ACHN (cell line): ENCODE data around the gene GOLGA8B.
"Not testable (repeated sequence)": the region's sequence is repeated elsewhere in the genome, so short reads cannot be mapped to it uniquely, and the experiment has no call there.

ENCODE experiments used
- DNase-seq: peaks from one replicate; pipeline ENCODE4 v3.0.0-alpha.2; 2015
- in situ Hi-C: cut with HindIII; loops from 2 replicates; pipeline ENCODE4 v1.10.0; 2017; ENCODE audit warnings: low sequenced_read_pairs, low pct_ligation_motif_present, low pct_unique_long_range_greater_than_20kb

GOLGA8B gene, protein sequence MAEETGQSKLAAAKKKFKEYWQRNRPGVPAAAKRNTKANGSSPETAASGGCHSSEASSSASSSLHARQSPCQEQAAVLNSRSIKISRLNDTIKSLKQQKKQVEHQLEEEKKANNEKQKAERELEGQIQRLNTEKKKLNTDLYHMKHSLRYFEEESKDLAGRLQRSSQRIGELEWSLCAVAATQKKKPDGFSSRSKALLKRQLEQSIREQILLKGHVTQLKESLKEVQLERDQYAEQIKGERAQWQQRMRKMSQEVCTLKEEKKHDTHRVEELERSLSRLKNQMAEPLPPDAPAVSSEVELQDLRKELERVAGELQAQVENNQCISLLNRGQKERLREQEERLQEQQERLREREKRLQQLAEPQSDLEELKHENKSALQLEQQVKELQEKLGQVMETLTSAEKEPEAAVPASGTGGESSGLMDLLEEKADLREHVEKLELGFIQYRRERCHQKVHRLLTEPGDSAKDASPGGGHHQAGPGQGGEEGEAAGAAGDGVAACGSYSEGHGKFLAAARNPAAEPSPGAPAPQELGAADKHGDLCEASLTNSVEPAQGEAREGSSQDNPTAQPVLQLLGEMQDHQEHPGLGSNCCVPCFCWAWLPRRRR

DNA sequence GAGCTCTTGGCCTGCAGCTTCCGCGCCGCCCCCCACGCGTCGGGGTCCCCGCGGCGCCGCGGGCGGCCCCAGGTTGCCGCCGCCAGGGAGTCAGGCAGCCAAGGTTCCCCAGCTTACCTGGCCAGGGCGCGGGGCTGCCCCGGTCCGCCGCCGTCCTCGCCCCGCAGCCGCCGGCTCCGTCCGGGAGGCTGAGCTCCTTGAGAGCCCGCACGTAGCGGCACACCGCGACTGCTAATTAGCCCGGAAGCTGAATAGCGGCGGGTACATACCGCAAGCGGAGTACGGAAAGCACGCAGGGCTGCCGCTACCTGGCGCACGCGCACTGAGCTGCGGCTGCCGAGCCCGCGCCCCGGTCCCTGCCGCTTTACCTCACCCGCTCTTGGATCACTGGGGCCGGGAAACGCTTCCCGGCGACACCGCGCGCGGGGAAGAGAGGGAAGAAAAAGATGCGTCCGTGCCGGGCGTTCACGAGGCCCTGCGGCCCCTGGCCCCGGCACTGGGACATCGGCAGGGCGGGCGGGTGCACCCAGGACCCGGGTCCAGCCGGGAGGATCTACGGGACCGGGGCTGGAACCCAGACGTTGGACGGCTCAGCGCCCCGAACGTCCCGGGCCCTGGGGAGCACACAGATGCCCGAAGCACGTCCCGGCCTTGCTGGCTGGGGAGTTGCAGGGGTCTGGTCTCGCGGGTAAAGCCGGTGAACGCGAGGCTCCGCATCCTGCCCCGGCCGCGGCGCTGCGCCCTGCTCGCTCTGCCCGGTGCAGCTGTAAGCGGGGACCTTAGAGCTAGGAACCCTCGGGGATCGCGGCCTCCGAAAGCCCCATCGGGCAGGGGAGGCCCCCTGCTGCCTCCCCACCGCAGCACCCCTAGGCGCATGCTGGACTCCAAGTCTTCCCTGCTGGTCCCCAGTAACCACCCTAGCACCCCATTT, at the start of gene GOLGA8B:
TSS of gene GOLGA8B (minus strand) at position 253 of the 931 bp plus-strand sequence. CDS start 47,739 bp downstream, outside the sequence.
- in situ Hi-C loops, result no loop called here
- DNase-seq, result peak; percentile 63

DNA sequence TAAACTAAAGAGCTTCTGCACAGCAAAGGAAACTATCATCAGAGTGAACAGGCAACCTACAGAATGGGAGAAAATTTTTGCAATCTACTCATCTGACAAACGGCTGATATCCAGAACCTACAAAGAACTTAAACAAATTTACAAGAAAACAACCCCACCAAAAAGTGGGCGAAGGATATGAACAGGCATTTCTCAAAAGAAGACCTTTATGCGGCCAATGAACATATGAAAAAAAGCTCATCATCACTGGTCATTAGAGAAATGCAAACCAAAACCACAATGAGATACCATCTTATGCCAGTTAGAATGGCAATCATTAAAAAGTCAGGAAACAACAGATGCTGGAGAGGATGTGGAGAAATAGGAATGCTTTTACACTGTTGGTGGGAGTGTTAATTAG, 49.7 kb upstream of the GOLGA8B start:
- DNase-seq, in situ Hi-C loops: not testable (repeated sequence)

DNA sequence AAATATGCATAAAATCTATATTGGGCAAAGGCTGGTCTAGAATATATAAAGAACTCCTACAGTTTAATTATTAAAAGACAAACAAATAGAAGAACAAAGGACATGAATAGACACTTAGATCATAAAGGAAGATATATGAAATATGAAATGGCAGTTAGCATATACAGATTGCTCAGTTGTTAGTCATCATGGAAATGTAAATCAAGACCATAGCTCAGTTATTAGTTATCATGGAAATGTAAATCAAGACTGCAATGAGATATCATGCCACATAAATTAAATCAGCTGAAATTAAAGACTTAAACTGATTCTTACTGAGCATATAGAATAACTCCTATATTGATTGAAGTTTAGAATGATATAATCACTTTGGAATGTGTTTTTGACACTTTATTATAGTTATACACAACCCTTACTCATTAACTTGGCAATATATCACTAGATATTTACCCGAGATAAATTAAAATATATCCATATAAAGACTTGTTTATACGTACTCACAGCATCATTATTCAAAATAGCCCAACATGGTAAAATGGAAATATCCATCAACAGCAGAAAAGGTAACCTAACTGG, 45.2 kb upstream of the GOLGA8B start:
- in situ Hi-C loops, result no loop called here
- no peak for DNase-seq

GRCh38 chr15:34625007-34625406, 41.6 kb upstream of the GOLGA8B start:
- in situ Hi-C loops, result no loop called here
- DNase-seq, result no peak

- in situ Hi-C loops, result no loop called here
Measured at GRCh38 chr15:34621675-34622074, 38.2 kb upstream of the GOLGA8B start.

GRCh38 chr15:34620814-34621213, 37.4 kb upstream of the GOLGA8B start:
- in situ Hi-C loops, result no loop called here
- no peak for DNase-seq

More at GRCh38 chr15:34621675-34622074, 38.2 kb upstream of the GOLGA8B start:
- DNase-seq, result peak; percentile 32

DNA sequence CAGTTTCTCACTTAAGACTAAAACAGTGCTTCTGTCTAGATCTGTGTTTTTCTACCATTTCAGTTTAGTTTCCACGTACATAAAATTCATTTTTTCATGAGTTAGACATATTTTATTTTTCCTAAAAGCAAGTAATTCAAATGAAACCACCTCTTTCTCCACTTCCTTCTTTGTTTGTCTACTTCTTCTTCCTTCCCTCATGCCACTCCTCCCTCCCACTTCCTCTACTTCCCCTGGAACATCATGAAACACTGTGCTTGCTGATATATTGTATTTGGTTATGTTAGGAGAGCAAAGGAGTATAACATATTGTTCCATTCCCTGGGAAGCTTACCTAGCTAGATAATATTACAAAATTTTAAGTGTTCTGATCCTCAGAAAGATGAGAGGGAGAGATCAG, 36.7 kb upstream of the GOLGA8B start:
- in situ Hi-C loops, result no loop called here
- DNase-seq, result no peak

- in situ Hi-C loops, result no loop called here
- DNase-seq, result no peak
Measured at GRCh38 chr15:34619151-34619550, 35.7 kb upstream of the GOLGA8B start.

DNA sequence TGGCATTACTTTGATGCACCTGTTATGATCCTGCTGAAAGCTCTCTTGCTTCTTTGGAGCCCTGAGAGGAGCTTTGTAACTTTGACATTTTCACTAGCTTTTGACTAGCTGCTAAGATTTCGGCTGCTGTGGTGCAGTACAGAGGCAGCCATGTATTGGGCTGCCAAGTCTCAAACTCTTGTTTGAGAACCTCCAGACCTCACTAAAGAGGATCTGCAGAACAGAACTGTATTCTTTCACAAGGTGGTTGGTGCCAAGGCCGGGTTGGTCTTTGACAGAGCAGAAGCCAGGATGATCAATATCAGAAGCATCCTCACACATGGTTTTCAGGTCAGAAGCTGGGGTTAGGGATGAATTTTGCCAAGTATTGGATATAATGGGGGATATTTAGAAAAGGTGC, 34.6 kb upstream of the GOLGA8B start:
- in situ Hi-C loops, result no loop called here
- no peak for DNase-seq

DNA sequence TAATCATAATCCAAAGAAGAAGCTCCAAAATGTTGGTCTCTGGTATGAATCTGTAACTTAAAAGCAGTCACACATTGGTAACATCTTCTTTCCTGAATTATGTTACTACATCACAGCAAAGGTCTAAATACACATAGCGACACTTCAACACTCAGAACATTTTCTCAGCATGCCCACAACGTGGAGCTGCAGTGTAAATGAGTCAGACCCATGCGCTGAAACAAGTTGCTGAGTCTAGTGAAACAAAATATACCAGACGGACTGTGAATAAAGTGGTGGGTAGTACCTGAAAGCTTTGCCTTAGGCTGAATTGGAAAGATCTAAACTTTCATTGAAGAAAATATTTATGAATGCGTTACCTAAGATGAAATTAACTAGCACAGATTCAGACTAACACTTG, 33.2 kb upstream of the GOLGA8B start:
- DNase-seq, result peak; percentile 33
- in situ Hi-C loops, result no loop called here

- DNase-seq, result no peak
- in situ Hi-C loops, result no loop called here
Measured at GRCh38 chr15:34613997-34614396, 30.5 kb upstream of the GOLGA8B start.

DNA sequence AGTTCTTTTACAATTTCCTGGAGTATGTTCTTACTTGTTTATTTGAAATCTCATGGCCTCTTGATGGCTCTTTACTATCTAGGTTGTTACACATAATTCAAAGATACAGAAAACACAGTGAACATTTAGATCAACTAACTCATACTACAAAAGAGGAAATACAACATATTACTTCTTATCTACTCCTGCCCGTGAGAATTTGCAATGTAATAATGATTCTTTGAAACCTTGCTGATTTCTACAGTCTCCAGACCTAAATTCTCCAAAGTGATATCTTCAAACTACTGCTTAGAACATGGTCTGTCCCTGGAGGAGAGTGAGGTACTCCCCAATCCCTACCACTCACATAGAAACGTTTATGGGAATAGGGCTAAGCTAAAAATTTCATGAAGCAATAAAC, 29.9 kb upstream of the GOLGA8B start:
- in situ Hi-C loops, result no loop called here
- no peak for DNase-seq

DNA sequence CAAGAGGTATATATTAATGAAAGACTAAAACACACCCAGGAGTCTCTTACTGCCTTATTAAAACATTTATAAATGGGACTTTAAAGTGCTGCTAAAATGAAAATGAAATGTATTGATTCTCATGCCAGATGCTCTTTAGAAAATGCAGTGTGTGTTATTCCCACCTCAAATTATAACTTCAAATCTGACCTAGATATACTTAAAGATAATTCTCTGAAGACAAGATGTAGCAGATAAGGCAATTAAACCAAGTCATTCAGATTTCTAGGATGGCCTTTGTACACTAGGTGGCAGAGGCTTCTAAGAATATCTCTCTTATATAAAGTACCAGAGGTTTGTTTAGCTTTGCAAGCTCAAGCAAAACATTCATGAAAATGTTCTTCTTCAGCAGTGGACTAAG, 26.9 kb upstream of the GOLGA8B start:
- in situ Hi-C loops, result no loop called here
- DNase-seq, result peak; percentile 9

DNA sequence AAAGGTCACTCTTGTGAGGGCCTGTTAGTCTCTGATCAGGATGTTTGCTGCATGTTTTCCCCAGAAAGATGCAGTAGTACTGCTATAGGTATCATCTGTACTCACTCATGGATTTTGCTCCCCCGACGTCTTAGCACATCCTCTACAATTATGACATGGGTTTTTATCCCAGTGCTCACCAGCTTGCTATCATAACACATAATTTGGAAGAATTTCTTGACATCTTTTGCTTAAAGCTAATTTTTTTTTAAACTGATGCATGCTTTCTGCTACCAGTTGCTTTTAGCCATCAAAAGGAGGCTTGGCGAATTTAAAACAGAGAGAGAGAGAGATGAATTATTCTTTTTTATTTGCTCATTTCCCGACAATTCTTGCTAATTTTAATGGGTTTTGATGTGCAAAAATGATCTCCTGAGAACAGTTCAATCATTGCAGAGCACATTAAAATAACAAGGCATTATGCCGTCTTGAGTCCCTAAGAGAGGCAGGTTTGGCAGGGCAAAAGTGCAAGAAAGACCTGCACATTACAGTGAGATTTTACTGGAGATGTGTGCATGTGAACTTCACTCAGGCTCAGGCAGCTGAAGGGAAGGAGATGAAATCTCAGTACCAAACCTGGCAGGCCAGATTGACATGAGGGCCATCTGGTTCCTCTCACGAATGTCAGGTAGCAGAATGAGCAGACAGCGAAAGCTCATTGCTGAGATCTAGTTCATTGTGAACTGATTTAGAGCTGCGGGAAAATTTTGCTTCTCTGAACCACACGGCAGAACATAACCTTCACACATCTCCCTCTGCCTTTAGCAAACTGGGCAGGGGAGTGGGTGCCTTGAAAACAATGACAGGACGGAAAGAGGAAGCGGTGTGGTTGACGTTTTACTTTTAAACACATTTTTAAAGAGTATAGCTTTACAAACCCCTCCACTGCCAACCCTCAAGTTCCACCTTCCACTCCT, 25.9 kb upstream of the GOLGA8B start:
- in situ Hi-C loops, result no loop called here
- no peak for DNase-seq

GRCh38 chr15:34608517-34608916, 25.1 kb upstream of the GOLGA8B start:
- in situ Hi-C loops, result no loop called here
- DNase-seq, result no peak

GRCh38 chr15:34607832-34608231, 24.4 kb upstream of the GOLGA8B start:
- no peak for DNase-seq
- in situ Hi-C loops, result no loop called here

DNA sequence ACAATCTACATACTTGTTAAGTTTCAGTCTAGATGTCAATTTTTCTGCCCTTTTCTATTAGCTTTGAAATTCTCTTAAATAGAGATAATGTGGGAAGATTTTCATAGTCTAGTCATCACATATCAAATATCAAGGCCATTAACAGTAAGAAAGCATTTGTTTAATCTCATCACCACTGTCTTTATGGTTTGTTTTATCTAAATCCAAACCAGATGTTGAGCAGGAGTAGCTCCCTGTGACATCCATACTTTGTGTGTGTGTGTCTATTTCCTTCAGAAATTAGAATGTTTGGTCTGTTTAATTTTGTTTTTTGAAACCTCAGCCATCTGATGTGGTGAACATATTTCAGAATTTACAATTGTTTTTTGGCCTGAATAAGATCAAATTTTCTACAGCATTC, 23.1 kb upstream of the GOLGA8B start:
- DNase-seq, result no peak
- in situ Hi-C loops, result no loop called here

DNA sequence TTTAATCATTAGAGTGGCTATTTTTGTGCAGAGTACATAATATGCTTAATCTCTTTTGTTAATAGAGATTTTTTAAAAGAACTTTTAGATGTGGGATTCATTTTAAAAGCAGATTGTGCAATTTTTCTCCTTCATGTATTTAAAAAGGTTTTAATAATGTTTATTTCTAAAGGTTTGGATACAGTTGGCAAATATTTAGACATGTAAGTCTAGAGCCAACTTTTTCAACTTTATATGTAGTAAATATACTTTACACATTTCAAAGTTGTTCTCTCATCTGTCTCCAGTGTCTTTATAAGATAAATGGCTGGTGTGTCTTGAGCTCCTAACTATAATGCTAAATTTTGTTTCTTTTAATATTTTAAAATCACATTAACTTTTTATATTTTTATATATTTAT, 22.7 kb upstream of the GOLGA8B start:
- in situ Hi-C loops, result no loop called here

More for the DNA sequence above, 22.7 kb upstream of the GOLGA8B start:
- no peak for DNase-seq
